ENCODE results near the gene CCDC93. TPM values are rescaled to one million over a fixed set of nuclear protein-coding genes. Genes with fewer than 3 reads are reported as not detected.

The CCDC93 gene
- polyA plus RNA-seq, 1 donor (not counting 4 experiments of a cell fraction or from before 2014, with no cell fraction given) = 21.3 TPM

DNA sequence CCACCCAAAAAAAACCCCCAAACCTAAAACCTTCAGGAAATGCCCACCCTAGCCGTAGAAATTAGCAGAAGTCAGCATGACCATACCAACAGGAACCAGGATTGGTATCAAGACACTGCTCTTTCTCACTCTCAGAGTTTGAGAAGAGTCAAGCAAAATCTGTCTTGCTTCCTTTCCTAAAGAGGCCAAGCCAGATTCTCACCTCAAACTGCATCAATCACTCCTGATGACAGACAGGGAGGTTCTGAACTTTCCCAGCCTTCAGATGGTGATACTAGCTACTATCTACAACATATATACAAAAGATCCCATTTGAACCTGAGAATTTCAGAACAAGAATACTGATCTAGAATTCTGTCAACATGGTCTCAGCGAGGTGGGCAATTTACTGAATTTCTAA is 29.7 kb downstream of the CCDC93 start:
- Histone ChIP-seq H2AFZ (ENCODE audit: control insufficient read depth, low read length) (no peak overlapping the region), H3K4me3 (ENCODE audit: control insufficient read depth in 2 of 3, extremely low read depth in 1 of 3, insufficient read depth in 2 of 3, low read depth in 1 of 3, low read length in 3 of 3) (no peak overlapping the region), H3K9me3 (ENCODE audit: control insufficient read depth, low read depth, low read length) (no peaks in the 10 kb centered on the region), H3K27ac (ENCODE audit: control insufficient read depth, insufficient read depth, low read length) (no peak overlapping the region), H3K9ac (ENCODE audit: control insufficient read depth, extremely low read depth, insufficient read depth, low read length) (no peak overlapping the region), H3K4me1 (ENCODE audit: control insufficient read depth, extremely low read depth, insufficient read depth, low read length) (peaks cover 19% of the 10 kb centered on the region), H3K27me3 (ENCODE audit: control insufficient read depth, extremely low read depth, insufficient read depth, low read length) (no peaks in the 10 kb centered on the region), H3K36me3 (ENCODE audit: control insufficient read depth in 2 of 2, extremely low read depth in 1 of 2, insufficient read depth in 2 of 2, low read length in 2 of 2) (peaks cover 3 to 32% of the 10 kb centered on the region in 2 experiments), H4K20me1 (ENCODE audit: control insufficient read depth, extremely low read depth, insufficient read depth, low read length) (no peaks in the 10 kb centered on the region), H3K9me1 (ENCODE audit: control insufficient read depth, extremely low read depth, insufficient read depth, low read length) (peaks cover 2% of the 10 kb centered on the region), H3K4me2 (ENCODE audit: control insufficient read depth, extremely low read depth, insufficient read depth, low read depth, low read length) (no peak overlapping the region), H3K79me2 (ENCODE audit: control insufficient read depth, insufficient read depth, low read length) (no peaks in the 10 kb centered on the region)
- TF ChIP-seq CTCF (optimal IDR thresholded peaks at IDR 0.05 in 1 of 3, IDR thresholded peaks at IDR 0.05 in 1 of 3, conservative IDR thresholded peaks at IDR 0.05 in 1 of 3; ENCODE audit: extremely low read depth in 1 of 3, insufficient read depth in 2 of 3, low read length in 3 of 3) (no peak), EZH2 (IDR thresholded peaks at IDR 0.05; ENCODE audit: low read length) (no peak)
- dilution Hi-C loops (cut with MboI; ENCODE audit: extremely low pct_ligation_motif_present, low sequenced_read_pairs) = no loop called here
- no peak for DNase-seq (ENCODE audit: low read depth, low spot score)
- FAIRE-seq = no peak

- H3K4me2 ChIP-seq (ENCODE audit: control insufficient read depth, extremely low read depth, insufficient read depth, low read depth, low read length) = no peak overlapping the region
- H2AFZ ChIP-seq (ENCODE audit: control insufficient read depth, low read length) = no peak overlapping the region
- H4K20me1 ChIP-seq (ENCODE audit: control insufficient read depth, extremely low read depth, insufficient read depth, low read length) = no peaks in the 10 kb centered on the region
- FAIRE-seq (no peak), DNase-seq (ENCODE audit: low read depth, low spot score) (no peak)
- H3K27me3 ChIP-seq (ENCODE audit: control insufficient read depth, extremely low read depth, insufficient read depth, low read length) = no peaks in the 10 kb centered on the region
- no peak for TF ChIP-seq EZH2 (IDR thresholded peaks at IDR 0.05; ENCODE audit: low read length)
- TF ChIP-seq CTCF (optimal IDR thresholded peaks at IDR 0.05 in 1 of 3, IDR thresholded peaks at IDR 0.05 in 1 of 3, conservative IDR thresholded peaks at IDR 0.05 in 1 of 3; ENCODE audit: extremely low read depth in 1 of 3, insufficient read depth in 2 of 3, low read length in 3 of 3) = no peak
- H3K9me1 ChIP-seq (ENCODE audit: control insufficient read depth, extremely low read depth, insufficient read depth, low read length) = peaks cover 2% of the 10 kb centered on the region
- dilution Hi-C loops (cut with MboI; ENCODE audit: extremely low pct_ligation_motif_present, low sequenced_read_pairs) = no loop called here
- no peak overlapping the region for H3K4me3 ChIP-seq (ENCODE audit: control insufficient read depth in 2 of 3, extremely low read depth in 1 of 3, insufficient read depth in 2 of 3, low read depth in 1 of 3, low read length in 3 of 3)
- H3K4me1 ChIP-seq (ENCODE audit: control insufficient read depth, extremely low read depth, insufficient read depth, low read length) = peaks cover 20% of the 10 kb centered on the region
- H3K9ac ChIP-seq (ENCODE audit: control insufficient read depth, extremely low read depth, insufficient read depth, low read length) = no peak overlapping the region
- no peak overlapping the region for H3K27ac ChIP-seq (ENCODE audit: control insufficient read depth, insufficient read depth, low read length)
- no peaks in the 10 kb centered on the region for H3K79me2 ChIP-seq (ENCODE audit: control insufficient read depth, insufficient read depth, low read length)
- H3K9me3 ChIP-seq (ENCODE audit: control insufficient read depth, low read depth, low read length) = no peaks in the 10 kb centered on the region
- peaks cover 5 to 37% of the 10 kb centered on the region in 2 experiments for H3K36me3 ChIP-seq (ENCODE audit: control insufficient read depth in 2 of 2, extremely low read depth in 1 of 2, insufficient read depth in 2 of 2, low read length in 2 of 2)
These were observed 30.8 kb downstream of the CCDC93 start for GRCh38 chr2:117983040-117983439.
